Mesothelial cell of epicardium (in vitro differentiated cells): Measurements from ENCODE around the gene DENND2C. TPM values are rescaled to one million over a fixed set of nuclear protein-coding genes. Genes with fewer than 3 reads are reported as not detected.

Source experiments
- DNase-seq, 2 experiments: peaks; one replicate each; pipeline ENCODE4 v3.0.0; 2021; ENCODE audit warnings: low spot score in 2 of 2; ENCODE audit not compliant: unreplicated experiment in 2 of 2
- H3K27ac Mint-ChIP-seq: 2 replicates; pipeline ENCODE4 v1.8.0; 2021; ENCODE audit warnings: mixed read lengths
- H3K27me3 Mint-ChIP-seq: 2 replicates; pipeline ENCODE4 v1.8.0; 2021; ENCODE audit warnings: low read depth, mixed read lengths
- H3K36me3 Mint-ChIP-seq: 2 replicates; pipeline ENCODE4 v1.8.0; 2021; ENCODE audit warnings: mixed read lengths
- H3K4me1 Mint-ChIP-seq: 2 replicates; pipeline ENCODE4 v1.8.0; 2021; ENCODE audit warnings: mixed read lengths
- H3K4me3 Mint-ChIP-seq: 2 replicates; pipeline ENCODE4 v1.8.0; 2021; ENCODE audit warnings: mild to moderate bottlenecking, moderate library complexity, mixed read lengths
- H3K9me3 Mint-ChIP-seq: 2 replicates; pipeline ENCODE4 v1.8.0; 2021; ENCODE audit warnings: mixed read lengths
- total RNA-seq: library from RNA; stranded (reverse); gene quantifications from 3 replicates; pipeline ENCODE4 v1.2.1, GENCODE V29; 2021
- TF ChIP-seq, protein P1 (sequence below): fragments of 200-600 bp; sonication (generic); IDR thresholded peaks from one replicate; pipeline ENCODE4 v1.5.0; 2021; ENCODE audit warnings: antibody characterized with exemption; ENCODE audit not compliant: unreplicated experiment

Gene DENND2C
- total RNA-seq, 1 donor from 2014 or later, result 2.3 TPM

DNA sequence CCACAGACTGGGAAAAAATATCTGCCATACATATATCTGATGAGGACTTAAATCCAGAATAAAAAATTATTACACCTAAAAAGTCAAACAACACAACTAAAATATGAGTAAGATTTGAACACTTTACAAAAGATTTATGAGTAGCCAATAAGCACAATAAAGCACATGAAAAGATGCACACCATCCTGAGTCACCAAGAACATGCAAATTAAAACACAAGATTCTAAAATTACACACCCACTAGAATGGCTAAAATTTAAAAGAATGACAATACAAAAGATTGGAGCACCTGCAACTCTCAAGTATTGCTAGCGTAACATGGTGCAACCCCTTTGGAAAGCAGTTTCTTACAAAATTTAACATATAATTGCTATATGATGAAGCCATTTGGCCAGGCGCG, 30.9 kb downstream of the DENND2C start:
- Mint-ChIP-seq H3K27me3 (peaks cover 4% of the 10 kb centered on the region), H3K27ac (no peak overlapping the region), H3K4me3 (no peak overlapping the region), H3K9me3 (no peaks in the 10 kb centered on the region), H3K4me1 (no peaks in the 10 kb centered on the region), H3K36me3 (no peaks in the 10 kb centered on the region)
- TF ChIP-seq, protein P1, sequence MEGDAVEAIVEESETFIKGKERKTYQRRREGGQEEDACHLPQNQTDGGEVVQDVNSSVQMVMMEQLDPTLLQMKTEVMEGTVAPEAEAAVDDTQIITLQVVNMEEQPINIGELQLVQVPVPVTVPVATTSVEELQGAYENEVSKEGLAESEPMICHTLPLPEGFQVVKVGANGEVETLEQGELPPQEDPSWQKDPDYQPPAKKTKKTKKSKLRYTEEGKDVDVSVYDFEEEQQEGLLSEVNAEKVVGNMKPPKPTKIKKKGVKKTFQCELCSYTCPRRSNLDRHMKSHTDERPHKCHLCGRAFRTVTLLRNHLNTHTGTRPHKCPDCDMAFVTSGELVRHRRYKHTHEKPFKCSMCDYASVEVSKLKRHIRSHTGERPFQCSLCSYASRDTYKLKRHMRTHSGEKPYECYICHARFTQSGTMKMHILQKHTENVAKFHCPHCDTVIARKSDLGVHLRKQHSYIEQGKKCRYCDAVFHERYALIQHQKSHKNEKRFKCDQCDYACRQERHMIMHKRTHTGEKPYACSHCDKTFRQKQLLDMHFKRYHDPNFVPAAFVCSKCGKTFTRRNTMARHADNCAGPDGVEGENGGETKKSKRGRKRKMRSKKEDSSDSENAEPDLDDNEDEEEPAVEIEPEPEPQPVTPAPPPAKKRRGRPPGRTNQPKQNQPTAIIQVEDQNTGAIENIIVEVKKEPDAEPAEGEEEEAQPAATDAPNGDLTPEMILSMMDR, result no peak
- DNase-seq, result no peak

DNA sequence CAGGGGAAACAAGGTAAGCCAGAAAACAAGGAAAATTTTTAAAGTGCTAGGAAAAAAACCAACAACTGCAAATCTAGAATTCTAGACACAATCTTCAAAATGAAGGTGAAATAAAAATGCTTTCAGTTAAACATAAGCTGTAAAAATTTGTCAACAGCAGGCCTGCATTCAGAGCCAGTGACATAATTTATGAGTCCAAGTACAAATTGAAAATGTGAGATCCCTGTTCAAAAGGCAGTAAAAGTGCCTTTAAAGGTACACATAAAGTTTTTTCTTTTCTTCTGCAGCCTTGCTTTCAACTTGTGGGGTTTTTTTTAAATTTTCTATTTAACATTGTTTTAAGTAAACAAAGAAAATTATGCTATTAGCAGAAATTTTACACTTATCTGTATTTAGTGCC, 37.4 kb downstream of the DENND2C start:
- Mint-ChIP-seq H3K4me3 (no peak overlapping the region), H3K27ac (no peak overlapping the region), H3K36me3 (no peaks in the 10 kb centered on the region), H3K27me3 (peaks cover 6% of the 10 kb centered on the region), H3K9me3 (no peaks in the 10 kb centered on the region), H3K4me1 (no peaks in the 10 kb centered on the region)
- DNase-seq, result no peak
- TF ChIP-seq, protein P1, result no peak

DNA sequence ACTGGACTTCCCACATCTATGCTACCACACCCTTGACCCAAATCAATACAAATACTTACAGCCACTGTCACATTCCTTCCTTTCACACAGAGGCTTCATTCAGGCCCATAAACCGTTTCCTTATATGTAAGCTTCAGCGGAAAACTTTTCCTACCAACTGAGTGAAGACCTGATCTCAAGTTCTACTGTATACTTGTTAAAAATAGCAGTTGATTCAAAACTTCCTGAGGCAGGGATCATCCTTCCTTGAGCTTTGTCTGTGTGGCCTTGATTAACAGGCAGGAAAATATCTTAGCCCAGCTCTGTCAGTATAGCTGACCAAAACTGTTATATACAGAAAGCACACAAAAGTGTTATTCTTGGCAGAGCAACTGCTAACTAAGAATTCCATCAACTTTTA, 42.7 kb downstream of the DENND2C start:
- Mint-ChIP-seq H3K27ac (no peak overlapping the region), H3K4me1 (no peaks in the 10 kb centered on the region), H3K36me3 (no peaks in the 10 kb centered on the region), H3K4me3 (no peak overlapping the region), H3K9me3 (no peaks in the 10 kb centered on the region), H3K27me3 (peaks cover 6% of the 10 kb centered on the region)
- TF ChIP-seq, protein P1, result no peak
- DNase-seq, result no peak

DNA sequence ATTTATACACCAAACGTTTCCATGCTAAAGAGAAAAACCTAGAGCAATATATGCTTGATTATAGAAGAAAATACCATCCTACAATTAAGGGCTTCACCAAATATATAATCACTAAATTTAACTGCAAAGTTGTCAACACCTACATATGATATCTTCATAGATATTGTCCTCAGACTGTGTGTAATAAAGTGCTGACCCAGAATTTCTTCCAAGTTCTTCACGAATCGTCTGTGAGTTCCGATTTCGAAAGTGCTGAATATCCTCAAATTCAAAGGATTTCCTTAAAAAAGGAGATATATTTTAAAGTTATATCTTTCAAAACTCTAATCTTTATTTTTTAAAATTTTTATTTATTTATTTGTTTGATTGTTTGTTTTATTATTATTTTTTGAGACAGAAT, 46.5 kb downstream of the DENND2C start:
- TF ChIP-seq, protein P1, result no peak
- Mint-ChIP-seq H3K4me3 (no peak overlapping the region), H3K4me1 (no peaks in the 10 kb centered on the region), H3K36me3 (no peaks in the 10 kb centered on the region), H3K9me3 (no peaks in the 10 kb centered on the region), H3K27ac (no peak overlapping the region), H3K27me3 (no peaks in the 10 kb centered on the region)
- DNase-seq, result no peak

DNA sequence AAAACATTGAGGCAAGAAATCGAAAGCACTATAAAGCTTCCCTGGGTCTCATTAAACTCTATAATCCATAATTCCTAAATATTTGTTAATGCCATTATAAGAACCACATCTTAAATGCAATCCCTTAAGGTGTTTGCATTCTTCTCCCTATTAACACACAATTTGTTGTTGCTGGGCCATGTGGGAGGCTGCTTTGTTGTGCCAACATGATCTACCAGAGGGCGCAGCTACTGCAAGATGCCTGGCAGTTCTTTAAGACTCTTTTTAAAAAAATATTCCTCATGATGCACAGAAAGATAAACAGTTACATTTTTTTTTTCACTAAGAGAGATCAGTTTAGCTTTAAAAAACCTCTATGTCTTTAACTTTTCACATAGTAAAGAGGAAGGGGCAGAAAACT, 49.4 kb downstream of the DENND2C start:
- Mint-ChIP-seq H3K27ac (no peak overlapping the region), H3K27me3 (no peaks in the 10 kb centered on the region), H3K36me3 (peaks cover 2% of the 10 kb centered on the region), H3K4me1 (peaks cover under 1% of the 10 kb centered on the region), H3K9me3 (peaks cover under 1% of the 10 kb centered on the region), H3K4me3 (no peak overlapping the region)
- DNase-seq, result no peak
- TF ChIP-seq, protein P1, result no peak

DNA sequence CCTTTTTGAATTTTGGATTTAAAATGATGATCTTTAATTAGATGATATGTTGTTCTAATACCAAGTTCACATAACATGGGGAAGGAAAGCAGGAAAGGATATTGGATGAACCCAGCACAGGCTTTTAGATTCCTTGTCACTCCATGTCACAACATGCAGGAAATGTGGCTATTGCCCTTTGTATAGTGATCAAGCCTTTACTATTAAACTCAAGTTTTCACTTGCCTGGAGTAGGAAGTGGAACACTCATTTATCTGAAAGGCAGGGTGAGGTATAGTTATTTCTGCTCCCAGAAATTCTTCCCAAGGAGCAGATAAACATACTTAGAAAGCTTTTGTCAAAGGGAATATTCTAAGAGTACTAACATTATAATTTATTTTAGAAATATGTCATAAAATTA, 51.2 kb downstream of the DENND2C start:
- H3K27me3 Mint-ChIP-seq, result no peaks in the 10 kb centered on the region
- peaks cover 5% of the 10 kb centered on the region for H3K4me1 Mint-ChIP-seq
- H3K4me3 Mint-ChIP-seq, result no peak overlapping the region
- peaks cover 2% of the 10 kb centered on the region for H3K36me3 Mint-ChIP-seq
- H3K27ac Mint-ChIP-seq, result no peak overlapping the region
- TF ChIP-seq, protein P1, result no peak
- no peak for DNase-seq
- peaks cover 3% of the 10 kb centered on the region for H3K9me3 Mint-ChIP-seq
